ENCODE measurements around the gene CCL28.
"Not testable (repeated sequence)": the region's sequence is repeated elsewhere in the genome, so short reads cannot be mapped to it uniquely, and the experiment has no call there.

CCL28 gene

GRCh38 chr5:43412156-43412555 is at the start of gene CCL28:
Gene CCL28, minus strand, starts transcription at chr5:43412391. Its CDS starts 75 bp downstream, at chr5:43412316.
- Histone ChIP-seq H3K9ac (ENCODE audit: low read depth, low read length) (no peak within 1 kb of the TSS), H3K27me3 (ENCODE audit: control insufficient read depth, insufficient read depth, low read length) (no peaks in the 10 kb centered on the region), H3K9me3 (ENCODE audit: control insufficient read depth, insufficient read depth, low read length) (no peaks in the 10 kb centered on the region), H3K27ac (ENCODE audit: low read depth, low read length) (no peak within 1 kb of the TSS), H3K4me1 (ENCODE audit: control insufficient read depth, insufficient read depth, low read length) (no peaks in the 10 kb centered on the region), H3K4me3 (ENCODE audit: low read depth, low read length) (no peak within 1 kb of the TSS), H3K36me3 (ENCODE audit: control insufficient read depth, insufficient read depth, low read length) (no peaks in the 10 kb centered on the region)

GRCh38 chr5:43461066-43461465 is 48.9 kb upstream of the CCL28 start:
- H3K36me3 ChIP-seq (ENCODE audit: control insufficient read depth, insufficient read depth, low read length), result 0 out of 2 replicates have a peak, but pooled peaks cover 1% of the 10 kb centered on the region

GRCh38 chr5:43456556-43456955 is 44.4 kb upstream of the CCL28 start:
- H3K27me3 ChIP-seq (ENCODE audit: control insufficient read depth, insufficient read depth, low read length), result no peaks in the 10 kb centered on the region
- no peaks in the 10 kb centered on the region; the same call in none of the 2 replicates for H3K36me3 ChIP-seq (ENCODE audit: control insufficient read depth, insufficient read depth, low read length)
- H3K4me1 ChIP-seq (ENCODE audit: control insufficient read depth, insufficient read depth, low read length), result no peaks in the 10 kb centered on the region
- H3K9ac ChIP-seq (ENCODE audit: low read depth, low read length), result no peak overlapping the region
- no peak overlapping the region for H3K4me3 ChIP-seq (ENCODE audit: low read depth, low read length)
- peaks cover 7% of the 10 kb centered on the region for H3K9me3 ChIP-seq (ENCODE audit: control insufficient read depth, insufficient read depth, low read length)
- no peak overlapping the region for H3K27ac ChIP-seq (ENCODE audit: low read depth, low read length)

More at GRCh38 chr5:43461066-43461465, 48.9 kb upstream of the CCL28 start:
- H3K27me3 ChIP-seq (ENCODE audit: control insufficient read depth, insufficient read depth, low read length), result no peaks in the 10 kb centered on the region
- peaks cover 7% of the 10 kb centered on the region for H3K9me3 ChIP-seq (ENCODE audit: control insufficient read depth, insufficient read depth, low read length)
- no peak overlapping the region for H3K27ac ChIP-seq (ENCODE audit: low read depth, low read length)
- no peak overlapping the region for H3K9ac ChIP-seq (ENCODE audit: low read depth, low read length)
- H3K4me1 ChIP-seq (ENCODE audit: control insufficient read depth, insufficient read depth, low read length), result no peaks in the 10 kb centered on the region
- H3K4me3 ChIP-seq (ENCODE audit: low read depth, low read length), result no peak overlapping the region

GRCh38 chr5:43441575-43441974 is 29.4 kb upstream of the CCL28 start:
- H3K4me3 ChIP-seq (ENCODE audit: low read depth, low read length); H3K27ac ChIP-seq (ENCODE audit: low read depth, low read length); H3K36me3 ChIP-seq (ENCODE audit: control insufficient read depth, insufficient read depth, low read length); H3K27me3 ChIP-seq (ENCODE audit: control insufficient read depth, insufficient read depth, low read length); H3K9me3 ChIP-seq (ENCODE audit: control insufficient read depth, insufficient read depth, low read length); H3K9ac ChIP-seq (ENCODE audit: low read depth, low read length); H3K4me1 ChIP-seq (ENCODE audit: control insufficient read depth, insufficient read depth, low read length): not testable (repeated sequence)

GRCh38 chr5:43437062-43437660 is 25.0 kb upstream of the CCL28 start:
- no peak overlapping the region for H3K27ac ChIP-seq (ENCODE audit: low read depth, low read length)
- no peaks in the 10 kb centered on the region; the same call in 1 of the 2 replicates for H3K4me1 ChIP-seq (ENCODE audit: control insufficient read depth, insufficient read depth, low read length)
- H3K9me3 ChIP-seq (ENCODE audit: control insufficient read depth, insufficient read depth, low read length), result no peaks in the 10 kb centered on the region
- H3K9ac ChIP-seq (ENCODE audit: low read depth, low read length), result no peak overlapping the region
- no peaks in the 10 kb centered on the region for H3K36me3 ChIP-seq (ENCODE audit: control insufficient read depth, insufficient read depth, low read length)
- no peaks in the 10 kb centered on the region for H3K27me3 ChIP-seq (ENCODE audit: control insufficient read depth, insufficient read depth, low read length)
- H3K4me3 ChIP-seq (ENCODE audit: low read depth, low read length), result no peak overlapping the region

- no peak overlapping the region for H3K27ac ChIP-seq (ENCODE audit: low read depth, low read length)
- no peaks in the 10 kb centered on the region; the same call in 1 of the 2 replicates for H3K4me1 ChIP-seq (ENCODE audit: control insufficient read depth, insufficient read depth, low read length)
- H3K36me3 ChIP-seq (ENCODE audit: control insufficient read depth, insufficient read depth, low read length), result no peaks in the 10 kb centered on the region
- no peak overlapping the region for H3K9ac ChIP-seq (ENCODE audit: low read depth, low read length)
- H3K4me3 ChIP-seq (ENCODE audit: low read depth, low read length), result no peak overlapping the region
- H3K9me3 ChIP-seq (ENCODE audit: control insufficient read depth, insufficient read depth, low read length), result no peaks in the 10 kb centered on the region
- H3K27me3 ChIP-seq (ENCODE audit: control insufficient read depth, insufficient read depth, low read length), result no peaks in the 10 kb centered on the region
Observed at GRCh38 chr5:43433382-43433781, 21.2 kb upstream of the CCL28 start.

GRCh38 chr5:43432486-43433375 is 20.5 kb upstream of the CCL28 start:
- no peak overlapping the region for H3K9ac ChIP-seq (ENCODE audit: low read depth, low read length)
- H3K27ac ChIP-seq (ENCODE audit: low read depth, low read length), result no peak overlapping the region
- no peaks in the 10 kb centered on the region for H3K27me3 ChIP-seq (ENCODE audit: control insufficient read depth, insufficient read depth, low read length)
- H3K9me3 ChIP-seq (ENCODE audit: control insufficient read depth, insufficient read depth, low read length), result no peaks in the 10 kb centered on the region
- H3K4me3 ChIP-seq (ENCODE audit: low read depth, low read length), result no peak overlapping the region
- H3K36me3 ChIP-seq (ENCODE audit: control insufficient read depth, insufficient read depth, low read length), result no peaks in the 10 kb centered on the region
- no peaks in the 10 kb centered on the region; the same call in 1 of the 2 replicates for H3K4me1 ChIP-seq (ENCODE audit: control insufficient read depth, insufficient read depth, low read length)

GRCh38 chr5:43429706-43430105 is 17.5 kb upstream of the CCL28 start:
- Histone ChIP-seq H3K27ac (ENCODE audit: low read depth, low read length) (no peak overlapping the region), H3K36me3 (ENCODE audit: control insufficient read depth, insufficient read depth, low read length) (no peaks in the 10 kb centered on the region), H3K9me3 (ENCODE audit: control insufficient read depth, insufficient read depth, low read length) (no peaks in the 10 kb centered on the region), H3K27me3 (ENCODE audit: control insufficient read depth, insufficient read depth, low read length) (no peaks in the 10 kb centered on the region), H3K9ac (ENCODE audit: low read depth, low read length) (no peak overlapping the region), H3K4me1 (ENCODE audit: control insufficient read depth, insufficient read depth, low read length) (no peaks in the 10 kb centered on the region; the same call in 1 of the 2 replicates), H3K4me3 (ENCODE audit: low read depth, low read length) (no peak overlapping the region)

GRCh38 chr5:43429016-43429415 is 16.8 kb upstream of the CCL28 start:
- H3K27ac ChIP-seq (ENCODE audit: low read depth, low read length), result no peak overlapping the region

GRCh38 chr5:43427306-43427705 is 15.1 kb upstream of the CCL28 start:
- H3K27ac ChIP-seq (ENCODE audit: low read depth, low read length), result no peak overlapping the region
- H3K27me3 ChIP-seq (ENCODE audit: control insufficient read depth, insufficient read depth, low read length), result no peaks in the 10 kb centered on the region
- H3K9me3 ChIP-seq (ENCODE audit: control insufficient read depth, insufficient read depth, low read length), result no peaks in the 10 kb centered on the region
- H3K36me3 ChIP-seq (ENCODE audit: control insufficient read depth, insufficient read depth, low read length), result no peaks in the 10 kb centered on the region
- H3K4me1 ChIP-seq (ENCODE audit: control insufficient read depth, insufficient read depth, low read length), result no peaks in the 10 kb centered on the region; the same call in 1 of the 2 replicates
- H3K4me3 ChIP-seq (ENCODE audit: low read depth, low read length), result no peak overlapping the region
- no peak overlapping the region for H3K9ac ChIP-seq (ENCODE audit: low read depth, low read length)

More at GRCh38 chr5:43429016-43429415, 16.8 kb upstream of the CCL28 start:
- no peaks in the 10 kb centered on the region for H3K36me3 ChIP-seq (ENCODE audit: control insufficient read depth, insufficient read depth, low read length)
- no peak overlapping the region for H3K9ac ChIP-seq (ENCODE audit: low read depth, low read length)
- H3K4me1 ChIP-seq (ENCODE audit: control insufficient read depth, insufficient read depth, low read length), result no peaks in the 10 kb centered on the region; the same call in 1 of the 2 replicates
- no peaks in the 10 kb centered on the region for H3K27me3 ChIP-seq (ENCODE audit: control insufficient read depth, insufficient read depth, low read length)
- no peaks in the 10 kb centered on the region for H3K9me3 ChIP-seq (ENCODE audit: control insufficient read depth, insufficient read depth, low read length)
- no peak overlapping the region for H3K4me3 ChIP-seq (ENCODE audit: low read depth, low read length)

GRCh38 chr5:43425983-43426382 is 13.8 kb upstream of the CCL28 start:
- no peaks in the 10 kb centered on the region for H3K36me3 ChIP-seq (ENCODE audit: control insufficient read depth, insufficient read depth, low read length)
- no peaks in the 10 kb centered on the region for H3K27me3 ChIP-seq (ENCODE audit: control insufficient read depth, insufficient read depth, low read length)
- H3K4me1 ChIP-seq (ENCODE audit: control insufficient read depth, insufficient read depth, low read length), result no peaks in the 10 kb centered on the region
- H3K9me3 ChIP-seq (ENCODE audit: control insufficient read depth, insufficient read depth, low read length), result no peaks in the 10 kb centered on the region
- no peak overlapping the region for H3K9ac ChIP-seq (ENCODE audit: low read depth, low read length)
- H3K4me3 ChIP-seq (ENCODE audit: low read depth, low read length), result no peak overlapping the region
- no peak overlapping the region for H3K27ac ChIP-seq (ENCODE audit: low read depth, low read length)
